DOHH2 (cell line): Measurements from ENCODE around the gene TNPO3.

ENCODE experiments used
- H3F3A ChIP-seq: fragments of 200-600 bp; sonication (generic), shearing (Covaris generic); 2 replicates; pipeline ENCODE4 v1.6.0; 2016; ENCODE audit warnings: antibody characterized with exemption, mild to moderate bottlenecking; ENCODE audit not compliant: control insufficient read depth, insufficient read depth
- H3K27ac ChIP-seq: fragments of 200-600 bp; sonication (generic); 2 replicates; pipeline ENCODE4 v1.5.1; 2014; ENCODE audit warnings: low read depth, mild to moderate bottlenecking, low read length, moderate library complexity
- H3K27me3 ChIP-seq: fragments of 200-600 bp; sonication (generic); 2 replicates; pipeline ENCODE4 v1.6.1; 2014; ENCODE audit warnings: mild to moderate bottlenecking, low read length, mixed read lengths; ENCODE audit not compliant: control insufficient read depth
- H3K36me3 ChIP-seq: fragments of 200-600 bp; sonication (generic); 2 replicates; pipeline ENCODE4 v1.6.1; 2014; ENCODE audit warnings: mild to moderate bottlenecking, low read length, moderate library complexity, mixed read lengths; ENCODE audit not compliant: control insufficient read depth
- H3K4me1 ChIP-seq: fragments of 200-600 bp; sonication (generic); 2 replicates; pipeline ENCODE4 v1.6.1; 2014; ENCODE audit warnings: mild to moderate bottlenecking, low read length, mixed read lengths; ENCODE audit not compliant: control insufficient read depth
- H3K4me2 ChIP-seq: fragments of 200-600 bp; sonication (generic); 2 replicates; pipeline ENCODE4 v1.6.0; 2014; ENCODE audit warnings: mild to moderate bottlenecking, low read length, moderate library complexity
- H3K4me3 ChIP-seq: fragments of 200-600 bp; sonication (generic); 2 replicates; pipeline ENCODE4 v1.5.1; 2014; ENCODE audit warnings: mild to moderate bottlenecking, low read length, mixed read lengths
- H3K79me2 ChIP-seq: fragments of 200-600 bp; sonication (generic); 2 replicates; pipeline ENCODE4 v1.6.1; 2014; ENCODE audit warnings: mild to moderate bottlenecking, low read length, mixed read lengths; ENCODE audit not compliant: control insufficient read depth
- H3K9me2 ChIP-seq: fragments of 200-600 bp; sonication (generic); replicated peaks from 2 replicates; pipeline ENCODE4 v1.6.1; 2014; ENCODE audit warnings: mild to moderate bottlenecking, low read length, mixed read lengths; ENCODE audit not compliant: control insufficient read depth
- H3K9me3 ChIP-seq: fragments of 200-600 bp; sonication (generic); 2 replicates; pipeline ENCODE4 v1.6.1; 2014; ENCODE audit warnings: antibody characterized with exemption, low read length, mixed read lengths; ENCODE audit not compliant: control insufficient read depth, insufficient read depth
- H4K20me1 ChIP-seq: fragments of 200-600 bp; sonication (generic); 2 replicates; pipeline ENCODE4 v1.6.0; 2014; ENCODE audit warnings: low read depth, mild to moderate bottlenecking, antibody characterized with exemption, low read length, moderate library complexity; ENCODE audit not compliant: control insufficient read depth, insufficient read depth
- EZH2phosphoT487 ChIP-seq: fragments of 200-600 bp; sonication (generic); IDR thresholded peaks from 2 replicates; pipeline ENCODE4 v1.6.1; 2017; ENCODE audit warnings: borderline replicate concordance, mild to moderate bottlenecking, antibody characterized with exemption, low read length, moderate library complexity, mixed read lengths
- TF ChIP-seq, protein P1 (sequence below): fragments of 200-600 bp; sonication (generic); IDR thresholded peaks from one replicate; pipeline ENCODE4 v1.5.1; 2014; ENCODE audit warnings: antibody characterized with exemption, mild to moderate bottlenecking, low read depth, low read length; ENCODE audit not compliant: poor library complexity, severe bottlenecking

Gene TNPO3

DNA sequence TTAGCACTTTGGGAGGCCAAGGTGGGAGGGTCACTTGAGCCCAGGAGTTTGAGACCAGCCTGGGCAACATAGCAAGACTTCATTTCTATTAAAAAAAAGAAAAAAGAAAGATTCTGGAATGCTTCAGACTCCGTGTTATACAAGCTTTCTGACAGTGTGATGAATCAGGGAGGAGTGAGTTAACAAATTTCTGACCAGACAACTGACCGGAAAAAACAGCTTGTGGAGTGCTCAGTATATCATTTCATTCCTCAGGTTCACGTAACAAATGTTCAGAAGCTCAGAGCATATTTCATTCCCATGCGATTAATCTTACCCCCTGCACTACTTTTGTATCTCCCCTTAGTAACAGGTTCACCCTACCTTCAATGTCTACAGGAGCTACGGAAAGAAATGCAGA lies 28.6 kb upstream of the TNPO3 start:
- Histone ChIP-seq H3K9me2 (no peaks in the 10 kb centered on the region), H3F3A (peaks cover 3% of the 10 kb centered on the region; the same call in 1 of the 2 replicates), H3K4me3 (no peak overlapping the region), H3K9me3 (no peaks in the 10 kb centered on the region), H3K79me2 (no peaks in the 10 kb centered on the region), H3K4me2 (no peak overlapping the region), H3K27ac (no peak overlapping the region), H4K20me1 (no peaks in the 10 kb centered on the region), H3K27me3 (peaks cover 3% of the 10 kb centered on the region), H3K4me1 (no peaks in the 10 kb centered on the region), H3K36me3 (no peaks in the 10 kb centered on the region)
- TF ChIP-seq EZH2phosphoT487 = no peak
- TF ChIP-seq, protein P1, sequence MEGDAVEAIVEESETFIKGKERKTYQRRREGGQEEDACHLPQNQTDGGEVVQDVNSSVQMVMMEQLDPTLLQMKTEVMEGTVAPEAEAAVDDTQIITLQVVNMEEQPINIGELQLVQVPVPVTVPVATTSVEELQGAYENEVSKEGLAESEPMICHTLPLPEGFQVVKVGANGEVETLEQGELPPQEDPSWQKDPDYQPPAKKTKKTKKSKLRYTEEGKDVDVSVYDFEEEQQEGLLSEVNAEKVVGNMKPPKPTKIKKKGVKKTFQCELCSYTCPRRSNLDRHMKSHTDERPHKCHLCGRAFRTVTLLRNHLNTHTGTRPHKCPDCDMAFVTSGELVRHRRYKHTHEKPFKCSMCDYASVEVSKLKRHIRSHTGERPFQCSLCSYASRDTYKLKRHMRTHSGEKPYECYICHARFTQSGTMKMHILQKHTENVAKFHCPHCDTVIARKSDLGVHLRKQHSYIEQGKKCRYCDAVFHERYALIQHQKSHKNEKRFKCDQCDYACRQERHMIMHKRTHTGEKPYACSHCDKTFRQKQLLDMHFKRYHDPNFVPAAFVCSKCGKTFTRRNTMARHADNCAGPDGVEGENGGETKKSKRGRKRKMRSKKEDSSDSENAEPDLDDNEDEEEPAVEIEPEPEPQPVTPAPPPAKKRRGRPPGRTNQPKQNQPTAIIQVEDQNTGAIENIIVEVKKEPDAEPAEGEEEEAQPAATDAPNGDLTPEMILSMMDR = no peak

DNA sequence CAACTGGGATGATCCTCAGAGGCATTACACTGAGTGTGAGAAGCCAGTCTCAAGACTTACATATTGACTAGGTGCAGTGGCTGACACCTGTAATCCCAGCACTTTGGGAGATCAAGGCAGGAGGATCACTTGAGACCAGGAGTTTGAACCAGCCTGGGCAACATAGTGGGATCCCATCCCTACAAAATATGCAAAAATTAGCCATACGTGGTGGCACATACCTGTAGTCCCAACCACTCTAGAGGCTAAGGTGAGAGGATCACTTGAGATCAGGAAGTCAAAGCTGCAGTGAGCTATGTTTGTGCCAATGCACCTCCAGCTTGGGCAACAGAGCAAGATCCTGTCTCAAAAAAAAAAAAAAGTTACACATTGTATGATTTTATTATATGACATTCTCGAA lies 23.5 kb upstream of the TNPO3 start:
- Histone ChIP-seq H3F3A (no peaks in the 10 kb centered on the region), H4K20me1 (no peaks in the 10 kb centered on the region)

DNA sequence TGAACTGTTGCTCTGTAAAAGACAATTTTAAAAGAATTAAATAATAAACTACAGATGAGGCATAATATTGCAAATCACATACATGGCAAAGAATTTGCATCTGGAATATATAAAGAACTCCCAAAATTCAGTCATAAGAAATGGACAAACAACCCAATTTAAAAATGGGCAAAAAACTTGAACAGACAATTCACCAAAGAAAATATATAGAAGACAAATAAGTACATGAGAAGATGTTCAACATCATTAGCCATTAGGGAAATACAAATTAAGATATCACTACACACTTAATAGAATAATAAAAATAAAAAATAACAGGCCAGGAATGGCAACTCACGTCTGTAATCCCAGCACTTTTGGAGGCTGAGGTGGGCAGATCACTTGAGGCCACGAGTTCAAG lies 22.0 kb upstream of the TNPO3 start:
- no peaks in the 10 kb centered on the region for H3K79me2 ChIP-seq
- H3K36me3 ChIP-seq = no peaks in the 10 kb centered on the region
- TF ChIP-seq, protein P1 = no peak
- TF ChIP-seq EZH2phosphoT487 = no peak
- no peaks in the 10 kb centered on the region for H3K27me3 ChIP-seq
- no peak overlapping the region for H3K4me3 ChIP-seq
- H3K9me3 ChIP-seq = no peaks in the 10 kb centered on the region
- H3K4me2 ChIP-seq = no peak overlapping the region
- no peak overlapping the region for H3K27ac ChIP-seq
- no peaks in the 10 kb centered on the region for H4K20me1 ChIP-seq
- H3F3A ChIP-seq = no peaks in the 10 kb centered on the region
- H3K9me2 ChIP-seq = no peaks in the 10 kb centered on the region
- no peaks in the 10 kb centered on the region for H3K4me1 ChIP-seq

More for the DNA sequence above, 23.5 kb upstream of the TNPO3 start:
- Histone ChIP-seq H3K79me2 (no peaks in the 10 kb centered on the region), H3K9me2 (no peaks in the 10 kb centered on the region), H3K4me2 (no peak overlapping the region), H3K9me3 (no peaks in the 10 kb centered on the region), H3K4me3 (no peak overlapping the region), H3K27me3 (no peaks in the 10 kb centered on the region), H3K36me3 (no peaks in the 10 kb centered on the region), H3K27ac (no peak overlapping the region), H3K4me1 (no peaks in the 10 kb centered on the region)
- TF ChIP-seq, protein P1 = no peak
- no peak for TF ChIP-seq EZH2phosphoT487

DNA sequence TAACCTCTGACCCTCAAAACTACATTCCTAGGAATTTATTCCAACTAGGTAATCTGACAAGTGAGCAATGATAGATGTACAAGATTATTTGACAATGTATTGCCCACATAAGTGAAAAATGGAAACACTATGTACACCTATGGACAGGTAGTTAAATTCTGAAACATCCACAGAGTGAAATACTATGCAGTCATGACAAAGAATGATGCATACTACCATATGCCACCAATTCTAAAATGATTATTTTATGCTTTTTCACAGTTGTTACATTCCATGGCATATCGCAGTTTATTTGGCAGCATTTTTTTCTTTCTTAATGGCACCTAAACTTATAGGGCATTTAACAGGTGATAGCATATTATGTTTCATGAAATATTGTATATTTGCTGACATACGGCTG lies 20.1 kb upstream of the TNPO3 start:
- H4K20me1 ChIP-seq = no peaks in the 10 kb centered on the region
- no peak overlapping the region for H3K4me3 ChIP-seq
- no peaks in the 10 kb centered on the region for H3K9me2 ChIP-seq
- no peaks in the 10 kb centered on the region for H3F3A ChIP-seq
- H3K79me2 ChIP-seq = no peaks in the 10 kb centered on the region
- no peaks in the 10 kb centered on the region for H3K9me3 ChIP-seq
- H3K36me3 ChIP-seq = no peaks in the 10 kb centered on the region
- no peaks in the 10 kb centered on the region for H3K4me1 ChIP-seq
- TF ChIP-seq EZH2phosphoT487 = no peak
- TF ChIP-seq, protein P1 = no peak
- no peaks in the 10 kb centered on the region for H3K27me3 ChIP-seq
- H3K4me2 ChIP-seq = no peak overlapping the region
- H3K27ac ChIP-seq = no peak overlapping the region
